Liver (tissue), 9 donors: ENCODE measurements around the gene C11orf98. TPM values are rescaled to one million over a fixed set of nuclear protein-coding genes. Genes with fewer than 3 reads are reported as not detected.

Experiments
- DNase-seq: peaks from one replicate; pipeline ENCODE4 v3.0.0-alpha.2; 2017; ENCODE audit warnings: low spot score
- H3K27ac ChIP-seq, 2 donors: one replicate each; pipeline ENCODE4 v1.7.0; 2013; ENCODE audit warnings: inconsistent platforms in 2 of 2, low read length in 2 of 2, control low read depth in 1 of 2, low read depth in 1 of 2, mild to moderate bottlenecking in 1 of 2
- H3K27me3 ChIP-seq, 4 donors: one replicate each; pipeline versions ENCODE4 v1.6.1 to v1.7.0; 2013; ENCODE audit warnings: low read length in 3 of 4, inconsistent platforms in 1 of 4, mild to moderate bottlenecking in 1 of 4, moderate library complexity in 1 of 4; ENCODE audit not compliant: control insufficient read depth in 4 of 4, insufficient read depth in 4 of 4
- H3K36me3 ChIP-seq, 4 donors: one replicate each; pipeline versions ENCODE4 v1.6.1 to v1.7.0; 2013; ENCODE audit warnings: low read length in 3 of 4, mild to moderate bottlenecking in 3 of 4, low read depth in 1 of 4, moderate library complexity in 1 of 4; ENCODE audit not compliant: control insufficient read depth in 4 of 4, insufficient read depth in 3 of 4
- H3K4me1 ChIP-seq, 4 donors: one replicate each; pipeline versions ENCODE4 v1.6.1 to v1.7.0; 2013; ENCODE audit warnings: low read length in 3 of 4, mild to moderate bottlenecking in 3 of 4, moderate library complexity in 1 of 4; ENCODE audit not compliant: control insufficient read depth in 4 of 4, insufficient read depth in 4 of 4
- H3K4me3 ChIP-seq, 3 donors: one replicate each; pipeline versions ENCODE4 v1.6.1 to v1.7.0; 2013; ENCODE audit warnings: low read length in 3 of 3, control low read depth in 1 of 3, low read depth in 1 of 3, mild to moderate bottlenecking in 1 of 3
- H3K9ac ChIP-seq, 2 donors: one replicate each; pipeline ENCODE4 v1.7.0; 2013; ENCODE audit warnings: low read length in 2 of 2, mild to moderate bottlenecking in 2 of 2, moderate library complexity in 2 of 2, control low read depth in 1 of 2, low read depth in 1 of 2
- H3K9me3 ChIP-seq, 4 donors: one replicate each; pipeline versions ENCODE4 v1.6.1 to v1.7.0; 2013; ENCODE audit warnings: low read length in 3 of 4; ENCODE audit not compliant: control insufficient read depth in 4 of 4
- FOXA1 ChIP-seq: IDR thresholded peaks from 2 replicates; pipeline ENCODE4 v1.6.1; 2016; ENCODE audit warnings: antibody characterized with exemption
- FOXA2 ChIP-seq: IDR thresholded peaks from 2 replicates; pipeline ENCODE4 v1.6.1; 2016; ENCODE audit warnings: antibody characterized with exemption
- GABPA ChIP-seq, 2 donors: IDR thresholded peaks in 1 of 2; conservative IDR thresholded peaks in 1 of 2; 2 replicates each; pipeline ENCODE4 v1.6.1; 2016; ENCODE audit warnings: antibody characterized with exemption in 2 of 2, mild to moderate bottlenecking in 1 of 2, moderate library complexity in 1 of 2
- HNF4A ChIP-seq, 2 donors: conservative IDR thresholded peaks; 2 replicates each; pipeline ENCODE4 v1.6.1; 2016; ENCODE audit warnings: antibody characterized with exemption in 2 of 2, mild to moderate bottlenecking in 2 of 2
- HNF4G ChIP-seq: IDR thresholded peaks from 2 replicates; pipeline ENCODE4 v1.6.1; 2016; ENCODE audit warnings: antibody characterized with exemption
- NR2F2 ChIP-seq: IDR thresholded peaks from 2 replicates; pipeline ENCODE4 v1.6.1; 2016; ENCODE audit warnings: antibody characterized with exemption
- RAD21 ChIP-seq, 2 donors: IDR thresholded peaks; 2 replicates each; pipeline ENCODE4 v1.6.1; 2016; ENCODE audit warnings: antibody characterized with exemption in 2 of 2, mild to moderate bottlenecking in 2 of 2
- RXRA ChIP-seq, 2 donors: IDR thresholded peaks; 2 replicates each; pipeline ENCODE4 v1.6.1; 2017 to 2018; ENCODE audit warnings: antibody characterized with exemption in 2 of 2, mild to moderate bottlenecking in 1 of 2
- SP1 ChIP-seq: IDR thresholded peaks from 2 replicates; pipeline ENCODE4 v1.6.1; 2018; ENCODE audit warnings: antibody characterized with exemption, mild to moderate bottlenecking
- TAF1 ChIP-seq: conservative IDR thresholded peaks from 2 replicates; pipeline ENCODE4 v1.6.1; 2016; ENCODE audit warnings: antibody characterized with exemption, mild to moderate bottlenecking
- YY1 ChIP-seq: IDR thresholded peaks from 2 replicates; pipeline ENCODE4 v1.6.1; 2016; ENCODE audit warnings: antibody characterized with exemption, mild to moderate bottlenecking
- WGBS: extraction: QIAGEN DNeasy Blood & Tissue Kit; methylation state at CpG from one replicate; pipeline ENCODE4 v1.1.7; 2013; 5-methylcytosine and 5-hydroxymethylcytosine counted together
- polyA plus RNA-seq, 2 donors: library from polyadenylated mRNA; stranded (reverse) in 1 of 2; unstranded in 1 of 2; fragments of 200-250 nt in 1 of 2; fragments of >200 nt in 1 of 2; fragmentation: Nextera tagmentation in 1 of 2; extraction: Ambion mirVana in 1 of 2; gene quantifications; one replicate each; pipeline versions ENCODE4 v1.2.1 to v1.2.3, GENCODE V29; 2013 to 2015
- total RNA-seq, 2 donors: library from RNA; depleted of rRNA; stranded (reverse); fragments of >200 nt; gene quantifications; one replicate each; pipeline ENCODE4 v1.2.3, GENCODE V29; 2014
- TF ChIP-seq, protein P1 (sequence below): fragments of 150-350 bp; IDR thresholded peaks from 2 replicates; pipeline ENCODE4 v1.5.1; 2017; ENCODE audit warnings: improper control_type of control experiment, low read depth, low read length; ENCODE audit not compliant: missing input control
- TF ChIP-seq, protein P2 (sequence below): IDR thresholded peaks from 2 replicates; pipeline ENCODE4 v1.6.1; 2016; ENCODE audit warnings: antibody characterized with exemption, mild to moderate bottlenecking
- TF ChIP-seq, protein P3 (sequence below): IDR thresholded peaks from 2 replicates; pipeline ENCODE4 v1.6.1; 2016; ENCODE audit warnings: antibody characterized with exemption
- TF ChIP-seq, protein P4 (sequence below): IDR thresholded peaks from 2 replicates; pipeline ENCODE4 v1.6.1; 2016; ENCODE audit warnings: antibody characterized with exemption
- donor health status: healthy.
- donor health status: healthy.
- donor health status: healthy.
- donor health status: healthy.
- donor health status: healthy.

The C11orf98 gene
- total and polyA plus RNA-seq, 4 donors: 16.5 to 49.9 (median 30.7) TPM

DNA sequence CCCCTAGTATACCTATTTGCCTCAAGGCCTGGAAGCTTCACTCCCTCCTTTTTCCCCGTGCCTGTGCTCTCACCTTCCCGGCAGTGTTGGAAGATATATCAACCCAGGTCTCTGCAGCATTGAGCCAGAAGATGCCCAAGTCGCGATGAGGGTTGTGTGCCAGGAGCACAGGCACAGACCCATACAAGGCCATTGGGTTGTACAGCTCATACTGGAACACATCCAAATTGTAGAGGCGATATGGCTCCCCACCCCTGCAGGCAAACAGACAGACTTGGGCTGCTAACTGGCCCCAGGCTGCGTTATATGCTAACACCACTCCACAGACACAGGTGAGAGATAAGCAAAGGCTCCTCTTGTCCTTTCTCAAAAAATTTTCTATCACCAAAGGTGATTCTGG, 32.5 kb downstream of the C11orf98 start:
- no peak for TF ChIP-seq YY1
- TF ChIP-seq HNF4A (conservative IDR thresholded peaks at IDR 0.05): no peak
- no peak for TF ChIP-seq TAF1
- TF ChIP-seq GABPA (IDR thresholded peaks at IDR 0.05 in 1 of 2, conservative IDR thresholded peaks at IDR 0.05 in 1 of 2): no peak
- TF ChIP-seq RXRA (IDR thresholded peaks at IDR 0.05): no peak
- TF ChIP-seq, protein P1, sequence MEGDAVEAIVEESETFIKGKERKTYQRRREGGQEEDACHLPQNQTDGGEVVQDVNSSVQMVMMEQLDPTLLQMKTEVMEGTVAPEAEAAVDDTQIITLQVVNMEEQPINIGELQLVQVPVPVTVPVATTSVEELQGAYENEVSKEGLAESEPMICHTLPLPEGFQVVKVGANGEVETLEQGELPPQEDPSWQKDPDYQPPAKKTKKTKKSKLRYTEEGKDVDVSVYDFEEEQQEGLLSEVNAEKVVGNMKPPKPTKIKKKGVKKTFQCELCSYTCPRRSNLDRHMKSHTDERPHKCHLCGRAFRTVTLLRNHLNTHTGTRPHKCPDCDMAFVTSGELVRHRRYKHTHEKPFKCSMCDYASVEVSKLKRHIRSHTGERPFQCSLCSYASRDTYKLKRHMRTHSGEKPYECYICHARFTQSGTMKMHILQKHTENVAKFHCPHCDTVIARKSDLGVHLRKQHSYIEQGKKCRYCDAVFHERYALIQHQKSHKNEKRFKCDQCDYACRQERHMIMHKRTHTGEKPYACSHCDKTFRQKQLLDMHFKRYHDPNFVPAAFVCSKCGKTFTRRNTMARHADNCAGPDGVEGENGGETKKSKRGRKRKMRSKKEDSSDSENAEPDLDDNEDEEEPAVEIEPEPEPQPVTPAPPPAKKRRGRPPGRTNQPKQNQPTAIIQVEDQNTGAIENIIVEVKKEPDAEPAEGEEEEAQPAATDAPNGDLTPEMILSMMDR: no peak
- no peak for TF ChIP-seq FOXA2
- TF ChIP-seq, protein P2, sequence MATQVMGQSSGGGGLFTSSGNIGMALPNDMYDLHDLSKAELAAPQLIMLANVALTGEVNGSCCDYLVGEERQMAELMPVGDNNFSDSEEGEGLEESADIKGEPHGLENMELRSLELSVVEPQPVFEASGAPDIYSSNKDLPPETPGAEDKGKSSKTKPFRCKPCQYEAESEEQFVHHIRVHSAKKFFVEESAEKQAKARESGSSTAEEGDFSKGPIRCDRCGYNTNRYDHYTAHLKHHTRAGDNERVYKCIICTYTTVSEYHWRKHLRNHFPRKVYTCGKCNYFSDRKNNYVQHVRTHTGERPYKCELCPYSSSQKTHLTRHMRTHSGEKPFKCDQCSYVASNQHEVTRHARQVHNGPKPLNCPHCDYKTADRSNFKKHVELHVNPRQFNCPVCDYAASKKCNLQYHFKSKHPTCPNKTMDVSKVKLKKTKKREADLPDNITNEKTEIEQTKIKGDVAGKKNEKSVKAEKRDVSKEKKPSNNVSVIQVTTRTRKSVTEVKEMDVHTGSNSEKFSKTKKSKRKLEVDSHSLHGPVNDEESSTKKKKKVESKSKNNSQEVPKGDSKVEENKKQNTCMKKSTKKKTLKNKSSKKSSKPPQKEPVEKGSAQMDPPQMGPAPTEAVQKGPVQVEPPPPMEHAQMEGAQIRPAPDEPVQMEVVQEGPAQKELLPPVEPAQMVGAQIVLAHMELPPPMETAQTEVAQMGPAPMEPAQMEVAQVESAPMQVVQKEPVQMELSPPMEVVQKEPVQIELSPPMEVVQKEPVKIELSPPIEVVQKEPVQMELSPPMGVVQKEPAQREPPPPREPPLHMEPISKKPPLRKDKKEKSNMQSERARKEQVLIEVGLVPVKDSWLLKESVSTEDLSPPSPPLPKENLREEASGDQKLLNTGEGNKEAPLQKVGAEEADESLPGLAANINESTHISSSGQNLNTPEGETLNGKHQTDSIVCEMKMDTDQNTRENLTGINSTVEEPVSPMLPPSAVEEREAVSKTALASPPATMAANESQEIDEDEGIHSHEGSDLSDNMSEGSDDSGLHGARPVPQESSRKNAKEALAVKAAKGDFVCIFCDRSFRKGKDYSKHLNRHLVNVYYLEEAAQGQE: no peak
- TF ChIP-seq, protein P3, sequence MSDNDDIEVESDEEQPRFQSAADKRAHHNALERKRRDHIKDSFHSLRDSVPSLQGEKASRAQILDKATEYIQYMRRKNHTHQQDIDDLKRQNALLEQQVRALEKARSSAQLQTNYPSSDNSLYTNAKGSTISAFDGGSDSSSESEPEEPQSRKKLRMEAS: no peak
- TF ChIP-seq NR2F2: no peak
- TF ChIP-seq SP1: no peak
- no peak for TF ChIP-seq FOXA1
- TF ChIP-seq HNF4G: no peak
- TF ChIP-seq RAD21 (IDR thresholded peaks at IDR 0.05): no peak
- WGBS: 86% methylated on average over 6 of the region's 6 CpGs
- no peak for DNase-seq
- H3K4me1 ChIP-seq: no peaks in the 10 kb centered on the region
- no peaks in the 10 kb centered on the region for H3K9me3 ChIP-seq
- H3K27me3 ChIP-seq: no peaks in the 10 kb centered on the region
- H3K4me3 ChIP-seq: no peak overlapping the region
- H3K36me3 ChIP-seq: peaks cover 40 to 78% (median 74%) of the 10 kb centered on the region in 4 donors
- no peak overlapping the region for H3K27ac ChIP-seq
- no peak overlapping the region for H3K9ac ChIP-seq

DNA sequence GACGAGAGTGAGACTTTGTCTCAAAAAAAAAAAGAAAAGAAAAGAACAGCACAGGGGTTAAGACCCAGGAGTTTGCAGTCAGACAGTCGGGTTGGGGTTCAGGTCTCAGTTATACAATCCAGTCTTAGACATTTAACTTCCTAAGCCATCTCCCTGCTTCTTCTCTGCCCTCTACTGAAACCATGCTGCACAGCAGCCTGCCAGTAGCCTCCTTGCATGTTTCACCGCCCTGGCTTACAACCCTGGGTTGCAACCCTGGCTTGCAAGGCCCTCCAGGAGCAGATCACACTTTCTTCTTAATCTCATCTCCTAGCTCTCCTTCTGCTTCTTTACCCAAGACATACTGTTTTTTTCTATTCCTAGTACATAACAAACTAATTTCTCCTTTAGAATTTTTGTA, 37.3 kb downstream of the C11orf98 start:
- TF ChIP-seq, protein P4, sequence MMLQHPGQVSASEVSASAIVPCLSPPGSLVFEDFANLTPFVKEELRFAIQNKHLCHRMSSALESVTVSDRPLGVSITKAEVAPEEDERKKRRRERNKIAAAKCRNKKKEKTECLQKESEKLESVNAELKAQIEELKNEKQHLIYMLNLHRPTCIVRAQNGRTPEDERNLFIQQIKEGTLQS: no peak
- TF ChIP-seq SP1: no peak
- no peak for TF ChIP-seq FOXA1
- TF ChIP-seq HNF4A (conservative IDR thresholded peaks at IDR 0.05): no peak
- TF ChIP-seq RXRA (IDR thresholded peaks at IDR 0.05): no peak
- TF ChIP-seq HNF4G: no peak
- no peak for TF ChIP-seq RAD21 (IDR thresholded peaks at IDR 0.05)
- Histone ChIP-seq H3K9me3 (no peaks in the 10 kb centered on the region), H3K9ac (no peak overlapping the region), H3K4me3 (no peak overlapping the region), H3K27ac (no peak overlapping the region), H3K36me3 (peaks cover 36 to 73% (median 68%) of the 10 kb centered on the region in 4 donors), H3K4me1 (peaks cover 0 to under 1% (median 0%) of the 10 kb centered on the region in 4 donors), H3K27me3 (no peaks in the 10 kb centered on the region)
- WGBS: 90% methylated on average over 3 of the region's 3 CpGs
- DNase-seq: no peak
